ENCODE measurements around the gene APOBEC4. TPM values are rescaled to one million over a fixed set of nuclear protein-coding genes. Genes with fewer than 3 reads are reported as not detected.
A peak's percentile ranks its signal among the peaks of the same experiment; 100 is the strongest.

The APOBEC4 gene
- total RNA-seq, 1 experiment from 2014 or later: not detected

DNA sequence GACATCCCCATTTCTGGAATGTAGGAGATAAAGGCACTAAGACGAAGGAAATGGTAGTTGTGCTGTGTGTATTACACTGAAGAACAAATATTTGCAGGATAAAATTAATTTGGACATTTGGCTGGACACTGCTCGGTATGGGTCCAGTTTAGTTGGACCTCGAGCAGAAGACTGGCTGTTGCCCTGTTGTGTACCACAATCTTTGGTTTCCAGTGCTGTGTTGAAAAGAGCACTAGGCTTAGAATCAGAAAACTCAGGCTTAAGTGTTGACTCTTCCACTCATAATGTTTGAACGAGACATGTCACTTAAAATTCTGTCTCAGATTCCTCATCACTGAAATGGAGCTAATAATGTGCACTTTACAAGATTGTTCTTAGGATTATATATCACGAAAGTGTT is 16.3 kb downstream of the APOBEC4 start:
- no peaks in the 10 kb centered on the region for H3K27me3 ChIP-seq (replicated peaks; ENCODE audit: control insufficient read depth, insufficient read depth, low read length)
- H3K4me1 ChIP-seq: peaks cover 48% of the 10 kb centered on the region
- H3K4me3 ChIP-seq (ENCODE audit: low read depth, low read length): peak overlapping the region; percentile 78
- ChIA-PET CTCF (no interaction called here), POLR2A (no interaction called here)
- TSS peak; percentile 65 for BruUV-seq (replicated peaks)
- no peaks in the 10 kb centered on the region for H3K9me3 ChIP-seq
- H3K36me3 ChIP-seq (ENCODE audit: control insufficient read depth, insufficient read depth, low read length): no peaks in the 10 kb centered on the region
- intact Hi-C loops (cut with micrococcal nuclease; ENCODE audit: unreplicated experiment): loop anchor here (2.0 to 10.0 kb wide), 3 partner anchors 176 to 418 kb away; partner anchors contain the start of gene TSEN15
- Mint-ChIP-seq H3K9me3 (ENCODE audit: unreplicated experiment) (no peaks in the 10 kb centered on the region), H3K4me1 (ENCODE audit: low read depth, unreplicated experiment) (peaks cover 21% of the 10 kb centered on the region), H3K4me3 (ENCODE audit: unreplicated experiment) (peak overlapping the region; percentile 91), H3K36me3 (ENCODE audit: insufficient read depth, unreplicated experiment) (peaks cover 17% of the 10 kb centered on the region), H3K27ac (ENCODE audit: unreplicated experiment) (peak overlapping the region; percentile 90), H3K27me3 (ENCODE audit: insufficient read depth, unreplicated experiment) (no peaks in the 10 kb centered on the region)
- DNase-seq: no peak
- TF ChIP-seq, protein P1, sequence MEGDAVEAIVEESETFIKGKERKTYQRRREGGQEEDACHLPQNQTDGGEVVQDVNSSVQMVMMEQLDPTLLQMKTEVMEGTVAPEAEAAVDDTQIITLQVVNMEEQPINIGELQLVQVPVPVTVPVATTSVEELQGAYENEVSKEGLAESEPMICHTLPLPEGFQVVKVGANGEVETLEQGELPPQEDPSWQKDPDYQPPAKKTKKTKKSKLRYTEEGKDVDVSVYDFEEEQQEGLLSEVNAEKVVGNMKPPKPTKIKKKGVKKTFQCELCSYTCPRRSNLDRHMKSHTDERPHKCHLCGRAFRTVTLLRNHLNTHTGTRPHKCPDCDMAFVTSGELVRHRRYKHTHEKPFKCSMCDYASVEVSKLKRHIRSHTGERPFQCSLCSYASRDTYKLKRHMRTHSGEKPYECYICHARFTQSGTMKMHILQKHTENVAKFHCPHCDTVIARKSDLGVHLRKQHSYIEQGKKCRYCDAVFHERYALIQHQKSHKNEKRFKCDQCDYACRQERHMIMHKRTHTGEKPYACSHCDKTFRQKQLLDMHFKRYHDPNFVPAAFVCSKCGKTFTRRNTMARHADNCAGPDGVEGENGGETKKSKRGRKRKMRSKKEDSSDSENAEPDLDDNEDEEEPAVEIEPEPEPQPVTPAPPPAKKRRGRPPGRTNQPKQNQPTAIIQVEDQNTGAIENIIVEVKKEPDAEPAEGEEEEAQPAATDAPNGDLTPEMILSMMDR (IDR thresholded peaks at IDR 0.05; ENCODE audit: insufficient read depth in 1 of 2, low read depth in 1 of 2, low read length in 1 of 2, severe bottlenecking in 1 of 2, unreplicated experiment in 1 of 2): no peak

GRCh38 chr1:183636334-183636682 is 16.8 kb downstream of the APOBEC4 start:
- DNase-seq: peak; percentile 79 to 85
- no peaks in the 10 kb centered on the region for H3K27me3 Mint-ChIP-seq (ENCODE audit: insufficient read depth, unreplicated experiment)
- no peaks in the 10 kb centered on the region for H3K9me3 ChIP-seq
- TF ChIP-seq, protein P1 (IDR thresholded peaks at IDR 0.05; ENCODE audit: insufficient read depth in 1 of 2, low read depth in 1 of 2, low read length in 1 of 2, severe bottlenecking in 1 of 2, unreplicated experiment in 1 of 2): no peak
- peaks cover 47% of the 10 kb centered on the region for H3K4me1 ChIP-seq
- H3K36me3 Mint-ChIP-seq (ENCODE audit: insufficient read depth, unreplicated experiment): peaks cover 21% of the 10 kb centered on the region
- ChIA-PET POLR2A (interaction anchor here (0.5 to 0.7 kb wide), 3 partner anchors 19 to 415 kb away, joined by 3 read pairs; partner anchors contain the start of gene TSEN15), CTCF (interaction anchor here (0.6 kb wide), 1 partner anchor 205 kb away, joined by 3 read pairs; no protein-coding TSS in a partner anchor)
- peak overlapping the region; percentile 90 for H3K27ac Mint-ChIP-seq (ENCODE audit: unreplicated experiment)
- H3K4me3 ChIP-seq (ENCODE audit: low read depth, low read length): peak overlapping the region; percentile 78
- peaks cover 16% of the 10 kb centered on the region for H3K4me1 Mint-ChIP-seq (ENCODE audit: low read depth, unreplicated experiment)
- intact Hi-C loops (cut with micrococcal nuclease; ENCODE audit: unreplicated experiment): loop anchor here (2.0 to 10.0 kb wide), 3 partner anchors 176 to 418 kb away; partner anchors contain the start of gene TSEN15
- peak overlapping the region; percentile 91 for H3K4me3 Mint-ChIP-seq (ENCODE audit: unreplicated experiment)
- no TSS peak for BruUV-seq (replicated peaks)
- H3K9me3 Mint-ChIP-seq (ENCODE audit: unreplicated experiment): no peaks in the 10 kb centered on the region
- no peaks in the 10 kb centered on the region for H3K27me3 ChIP-seq (replicated peaks; ENCODE audit: control insufficient read depth, insufficient read depth, low read length)
- H3K36me3 ChIP-seq (ENCODE audit: control insufficient read depth, insufficient read depth, low read length): no peaks in the 10 kb centered on the region

DNA sequence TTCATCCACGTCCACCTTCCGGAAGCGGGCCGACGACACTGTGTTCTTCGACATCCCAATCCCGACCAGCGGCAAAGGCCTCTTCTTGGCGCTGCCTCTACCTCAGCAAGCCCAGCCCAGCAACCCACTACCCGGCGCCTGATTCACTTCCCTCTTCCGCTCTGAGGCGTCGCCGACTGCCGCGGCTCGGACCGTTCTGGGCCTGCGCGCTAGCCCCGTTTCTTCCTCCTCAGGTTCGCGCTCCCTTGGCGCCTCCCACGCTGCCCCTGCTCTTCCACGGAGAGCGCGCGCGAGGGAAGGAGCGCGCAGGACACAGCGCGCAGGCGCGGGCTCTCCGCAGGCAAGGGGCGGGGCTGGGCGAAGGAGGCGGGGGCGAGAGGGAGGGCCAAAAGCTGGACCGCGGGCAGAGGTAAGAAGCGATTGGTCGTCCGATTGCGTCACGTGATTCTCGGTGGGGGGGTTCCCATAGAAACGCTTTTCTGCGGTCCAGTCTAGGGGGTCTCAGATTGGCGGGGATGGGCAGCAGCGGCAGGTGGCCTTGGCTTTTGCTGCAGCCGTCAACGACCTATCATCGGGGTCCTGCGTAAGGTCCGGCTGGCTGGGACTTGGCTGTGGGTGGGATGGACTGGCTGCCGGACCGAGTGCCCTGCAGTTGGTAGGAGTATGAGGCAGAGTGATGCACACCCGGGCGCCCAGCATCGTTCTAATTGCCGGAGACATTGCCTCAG is 17.3 kb downstream of the APOBEC4 start, which contains the start of gene ARPC5:
TSS of gene ARPC5 (minus strand) at position 178 of the 728 bp plus-strand sequence. CDS start at position 54, 124 bp downstream.
- TF ChIP-seq, protein P1 (IDR thresholded peaks at IDR 0.05; ENCODE audit: insufficient read depth in 1 of 2, low read depth in 1 of 2, low read length in 1 of 2, severe bottlenecking in 1 of 2, unreplicated experiment in 1 of 2): no peak
- peaks cover 16% of the 10 kb centered on the region for H3K4me1 Mint-ChIP-seq (ENCODE audit: low read depth, unreplicated experiment)
- peak within 1 kb of the TSS; percentile 91 for H3K4me3 Mint-ChIP-seq (ENCODE audit: unreplicated experiment)
- peak within 1 kb of the TSS; percentile 90 for H3K27ac Mint-ChIP-seq (ENCODE audit: unreplicated experiment)
- Histone ChIP-seq H3K27me3 (replicated peaks; ENCODE audit: control insufficient read depth, insufficient read depth, low read length) (no peaks in the 10 kb centered on the region), H3K36me3 (ENCODE audit: control insufficient read depth, insufficient read depth, low read length) (no peaks in the 10 kb centered on the region), H3K4me1 (peaks cover 41% of the 10 kb centered on the region), H3K9me3 (no peaks in the 10 kb centered on the region), H3K4me3 (ENCODE audit: low read depth, low read length) (peak within 1 kb of the TSS; percentile 78)
- no peaks in the 10 kb centered on the region for H3K27me3 Mint-ChIP-seq (ENCODE audit: insufficient read depth, unreplicated experiment)
- ChIA-PET CTCF (interaction anchor here (0.6 kb wide), 1 partner anchor 205 kb away, joined by 3 read pairs; no protein-coding TSS in a partner anchor), POLR2A (interaction anchor here (0.5 to 0.7 kb wide), 3 partner anchors 20 to 416 kb away, joined by 3 read pairs; partner anchors contain the start of gene TSEN15)
- H3K9me3 Mint-ChIP-seq (ENCODE audit: unreplicated experiment): no peaks in the 10 kb centered on the region
- BruUV-seq (replicated peaks): no TSS peak
- peaks cover 24% of the 10 kb centered on the region for H3K36me3 Mint-ChIP-seq (ENCODE audit: insufficient read depth, unreplicated experiment)
- intact Hi-C loops (cut with micrococcal nuclease; ENCODE audit: unreplicated experiment): loop anchor here (2.0 to 10.0 kb wide), 3 partner anchors 177 to 419 kb away; partner anchors contain the start of gene TSEN15
- peak; percentile 96 to 97 for DNase-seq
